ENCODE results near the gene NAA20. TPM values are rescaled to one million over a fixed set of nuclear protein-coding genes. Genes with fewer than 3 reads are reported as not detected.

NAA20 gene, protein sequence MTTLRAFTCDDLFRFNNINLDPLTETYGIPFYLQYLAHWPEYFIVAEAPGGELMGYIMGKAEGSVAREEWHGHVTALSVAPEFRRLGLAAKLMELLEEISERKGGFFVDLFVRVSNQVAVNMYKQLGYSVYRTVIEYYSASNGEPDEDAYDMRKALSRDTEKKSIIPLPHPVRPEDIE
- total RNA-seq: 37.8 and 42.4 TPM in 2 replicates
- polyA plus RNA-seq: 82.6 and 83.2 TPM in 2 replicates
- 63.0 and 72.7 TPM in 2 replicates for polyA plus RNA-seq (2012)
- 3.9 and 8.1 TPM in 2 replicates for polyA minus RNA-seq (ENCODE audit: low replicate concordance)

DNA sequence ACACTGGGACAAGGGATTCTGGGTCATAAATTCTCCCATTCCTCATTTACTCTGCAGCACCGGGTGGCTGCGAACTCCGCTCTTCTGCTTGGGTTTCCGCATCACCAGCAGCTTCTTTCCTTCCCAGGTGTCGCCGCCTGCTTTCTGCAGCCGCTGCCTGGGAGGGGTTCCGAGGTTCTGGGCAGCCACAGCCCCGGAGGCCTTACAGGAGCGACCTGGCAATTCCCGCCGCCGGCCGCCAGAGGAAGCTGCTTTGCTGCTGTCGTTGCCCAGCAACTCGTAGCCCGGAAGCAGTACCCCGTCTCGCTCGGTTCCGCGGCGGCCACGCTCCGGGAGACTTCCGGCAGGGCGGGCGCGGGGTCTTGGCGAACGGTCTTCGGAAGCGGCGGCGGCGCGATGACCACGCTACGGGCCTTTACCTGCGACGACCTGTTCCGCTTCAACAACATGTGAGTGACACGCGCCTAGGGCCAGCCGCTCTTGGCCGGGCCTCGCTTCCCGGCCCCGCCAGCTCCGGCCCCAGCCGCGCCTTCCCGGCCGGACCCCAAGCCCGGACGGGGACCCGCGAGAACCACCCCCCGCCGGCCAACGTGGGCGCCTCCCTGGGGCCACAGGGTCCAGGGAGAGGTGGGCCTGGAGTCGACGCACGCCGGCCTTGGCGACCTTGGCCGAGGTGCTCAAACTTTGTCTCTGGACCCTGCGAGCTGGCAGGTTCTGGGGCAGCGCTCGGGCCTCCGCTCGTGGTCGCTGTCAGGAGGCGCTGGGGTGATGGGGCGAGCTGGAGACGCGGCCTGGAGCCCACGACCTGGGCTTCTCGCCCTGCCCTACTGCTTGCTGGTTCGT is at the start of gene NAA20:
Gene NAA20, plus strand, starts transcription at position 362 of the 843 bp plus-strand sequence. Its CDS starts 35 bp downstream, at position 397.
- H3K4me3 ChIP-seq (replicated peaks in 1 of 4; ENCODE audit: control extremely low read depth in 1 of 4, insufficient read depth in 1 of 4, low read depth in 3 of 4, low read length in 4 of 4): peak within 1 kb of the TSS; percentile 82 to 98 (median 90)
- peak; percentile 92 for DNase-seq (ENCODE audit: low read depth in 2 of 2)
- peak within 1 kb of the TSS; percentile 94 for H3K9ac ChIP-seq (ENCODE audit: insufficient read depth, low read length)
- peak within 1 kb of the TSS; percentile 95 for H3K4me2 ChIP-seq (ENCODE audit: extremely low read depth, insufficient read depth, low read length)
- H3K27ac ChIP-seq (ENCODE audit: insufficient read depth, low read length): peak within 1 kb of the TSS; percentile 89
- TF ChIP-seq, protein P1, sequence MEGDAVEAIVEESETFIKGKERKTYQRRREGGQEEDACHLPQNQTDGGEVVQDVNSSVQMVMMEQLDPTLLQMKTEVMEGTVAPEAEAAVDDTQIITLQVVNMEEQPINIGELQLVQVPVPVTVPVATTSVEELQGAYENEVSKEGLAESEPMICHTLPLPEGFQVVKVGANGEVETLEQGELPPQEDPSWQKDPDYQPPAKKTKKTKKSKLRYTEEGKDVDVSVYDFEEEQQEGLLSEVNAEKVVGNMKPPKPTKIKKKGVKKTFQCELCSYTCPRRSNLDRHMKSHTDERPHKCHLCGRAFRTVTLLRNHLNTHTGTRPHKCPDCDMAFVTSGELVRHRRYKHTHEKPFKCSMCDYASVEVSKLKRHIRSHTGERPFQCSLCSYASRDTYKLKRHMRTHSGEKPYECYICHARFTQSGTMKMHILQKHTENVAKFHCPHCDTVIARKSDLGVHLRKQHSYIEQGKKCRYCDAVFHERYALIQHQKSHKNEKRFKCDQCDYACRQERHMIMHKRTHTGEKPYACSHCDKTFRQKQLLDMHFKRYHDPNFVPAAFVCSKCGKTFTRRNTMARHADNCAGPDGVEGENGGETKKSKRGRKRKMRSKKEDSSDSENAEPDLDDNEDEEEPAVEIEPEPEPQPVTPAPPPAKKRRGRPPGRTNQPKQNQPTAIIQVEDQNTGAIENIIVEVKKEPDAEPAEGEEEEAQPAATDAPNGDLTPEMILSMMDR (conservative IDR thresholded peaks at IDR 0.05 in 1 of 2, IDR thresholded peaks at IDR 0.05 in 1 of 2; ENCODE audit: low read depth in 1 of 2, low read length in 2 of 2): peak; percentile 62 to 75
- TF ChIP-seq EZH2 (IDR thresholded peaks at IDR 0.05; ENCODE audit: low read length, missing control alignments): no peak
- no peaks in the 10 kb centered on the region for H3K27me3 ChIP-seq (ENCODE audit: control insufficient read depth, insufficient read depth, low read length)
- peaks cover 51% of the 10 kb centered on the region for H3K79me2 ChIP-seq (ENCODE audit: control insufficient read depth, insufficient read depth, low read length)
- H2AFZ ChIP-seq (ENCODE audit: low read length): peak within 1 kb of the TSS; percentile 86
- H3K9me3 ChIP-seq (ENCODE audit: control insufficient read depth, insufficient read depth, low read depth, low read length): no peaks in the 10 kb centered on the region
- H4K20me1 ChIP-seq (ENCODE audit: control insufficient read depth, extremely low read depth, insufficient read depth, low read length): no peaks in the 10 kb centered on the region
- peaks cover 2% of the 10 kb centered on the region for H3K36me3 ChIP-seq (ENCODE audit: control insufficient read depth, insufficient read depth, low read length)
- peaks cover 8% of the 10 kb centered on the region for H3K4me1 ChIP-seq (ENCODE audit: control insufficient read depth, extremely low read depth, insufficient read depth, low read length)

DNA sequence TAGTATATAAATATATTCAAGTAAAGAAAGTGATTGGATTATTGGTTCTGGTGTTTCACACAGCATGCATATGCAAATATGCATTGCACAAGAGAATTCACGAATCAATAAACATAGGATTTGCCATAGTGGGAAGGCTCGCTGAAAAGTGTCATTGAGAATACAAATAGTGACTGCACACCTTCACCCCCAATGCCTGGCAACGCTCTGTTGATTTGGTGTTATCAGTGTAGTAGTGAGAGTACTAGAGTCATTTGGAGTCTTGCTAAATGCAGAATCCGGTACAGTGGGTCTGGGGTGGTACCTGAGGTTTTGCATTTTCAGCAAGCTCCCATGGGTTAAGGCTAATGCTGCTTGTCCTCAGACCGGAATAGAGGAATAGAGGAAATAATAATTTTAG is 49.7 kb upstream of the NAA20 start:
- Histone ChIP-seq H4K20me1 (ENCODE audit: control insufficient read depth, extremely low read depth, insufficient read depth, low read length) (no peaks in the 10 kb centered on the region), H3K9ac (ENCODE audit: insufficient read depth, low read length) (no peak overlapping the region), H3K27me3 (ENCODE audit: control insufficient read depth, insufficient read depth, low read length) (no peaks in the 10 kb centered on the region), H3K36me3 (ENCODE audit: control insufficient read depth, insufficient read depth, low read length) (no peaks in the 10 kb centered on the region), H3K79me2 (ENCODE audit: control insufficient read depth, insufficient read depth, low read length) (no peaks in the 10 kb centered on the region), H3K9me3 (ENCODE audit: control insufficient read depth, insufficient read depth, low read depth, low read length) (no peaks in the 10 kb centered on the region), H3K4me3 (replicated peaks in 1 of 4; ENCODE audit: control extremely low read depth in 1 of 4, insufficient read depth in 1 of 4, low read depth in 3 of 4, low read length in 4 of 4) (no peak overlapping the region), H2AFZ (ENCODE audit: low read length) (no peak overlapping the region), H3K4me1 (ENCODE audit: control insufficient read depth, extremely low read depth, insufficient read depth, low read length) (peaks cover 9% of the 10 kb centered on the region), H3K4me2 (ENCODE audit: extremely low read depth, insufficient read depth, low read length) (no peak overlapping the region), H3K27ac (ENCODE audit: insufficient read depth, low read length) (no peak overlapping the region)
- TF ChIP-seq, protein P1 (conservative IDR thresholded peaks at IDR 0.05 in 1 of 2, IDR thresholded peaks at IDR 0.05 in 1 of 2; ENCODE audit: low read depth in 1 of 2, low read length in 2 of 2): no peak
- no peak for DNase-seq (ENCODE audit: low read depth in 2 of 2)

DNA sequence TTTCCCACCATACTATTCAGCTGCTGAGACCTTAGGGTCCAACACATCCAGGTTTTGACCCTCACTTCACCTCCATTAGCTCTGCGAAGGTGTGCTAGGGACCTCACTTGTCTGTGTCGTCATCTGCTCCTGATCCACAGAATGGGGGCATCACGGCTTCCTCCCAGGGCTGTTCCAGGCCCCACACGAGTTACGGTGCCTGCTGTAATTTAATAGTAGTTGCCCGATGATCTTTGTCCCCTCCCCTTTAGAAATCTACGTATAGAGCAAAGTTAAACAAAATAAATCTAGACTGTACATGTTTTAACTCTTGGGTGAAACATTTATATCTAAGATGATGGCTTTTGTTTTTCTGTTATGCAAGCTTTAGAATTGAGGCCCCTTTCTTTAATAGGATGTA is 49.1 kb upstream of the NAA20 start:
- Histone ChIP-seq H3K27ac (ENCODE audit: insufficient read depth, low read length) (no peak overlapping the region), H4K20me1 (ENCODE audit: control insufficient read depth, extremely low read depth, insufficient read depth, low read length) (no peaks in the 10 kb centered on the region), H3K4me2 (ENCODE audit: extremely low read depth, insufficient read depth, low read length) (no peak overlapping the region)

More for the DNA sequence above, 49.1 kb upstream of the NAA20 start:
- Histone ChIP-seq H3K4me1 (ENCODE audit: control insufficient read depth, extremely low read depth, insufficient read depth, low read length) (peaks cover 9% of the 10 kb centered on the region), H3K9me3 (ENCODE audit: control insufficient read depth, insufficient read depth, low read depth, low read length) (no peaks in the 10 kb centered on the region), H3K27me3 (ENCODE audit: control insufficient read depth, insufficient read depth, low read length) (no peaks in the 10 kb centered on the region), H3K4me3 (replicated peaks in 1 of 4; ENCODE audit: control extremely low read depth in 1 of 4, insufficient read depth in 1 of 4, low read depth in 3 of 4, low read length in 4 of 4) (no peak overlapping the region), H3K79me2 (ENCODE audit: control insufficient read depth, insufficient read depth, low read length) (no peaks in the 10 kb centered on the region), H3K9ac (ENCODE audit: insufficient read depth, low read length) (no peak overlapping the region), H3K36me3 (ENCODE audit: control insufficient read depth, insufficient read depth, low read length) (no peaks in the 10 kb centered on the region), H2AFZ (ENCODE audit: low read length) (no peak overlapping the region)
- DNase-seq (ENCODE audit: low read depth in 2 of 2): no peak
- TF ChIP-seq, protein P1 (conservative IDR thresholded peaks at IDR 0.05 in 1 of 2, IDR thresholded peaks at IDR 0.05 in 1 of 2; ENCODE audit: low read depth in 1 of 2, low read length in 2 of 2): no peak
- no peak for TF ChIP-seq EZH2 (IDR thresholded peaks at IDR 0.05; ENCODE audit: low read length, missing control alignments)

Data from fibroblast of lung (primary cell).